IPS-15b (cell line): Measurements from ENCODE around the gene RAB5IF.

ENCODE experiments used
- H3K27me3 ChIP-seq: one replicate; pipeline ENCODE4 v1.6.1; 2013; ENCODE audit warnings: low read length; ENCODE audit not compliant: control insufficient read depth, insufficient read depth
- H3K36me3 ChIP-seq: one replicate; pipeline ENCODE4 v1.6.1; 2013; ENCODE audit warnings: low read length; ENCODE audit not compliant: control insufficient read depth, insufficient read depth
- H3K4me1 ChIP-seq: one replicate; pipeline ENCODE4 v1.6.1; 2013; ENCODE audit warnings: mild to moderate bottlenecking, low read length; ENCODE audit not compliant: control insufficient read depth, insufficient read depth
- H3K4me3 ChIP-seq: one replicate; pipeline ENCODE4 v1.5.1; 2013; ENCODE audit warnings: low read depth, low read length
- H3K9ac ChIP-seq: one replicate; pipeline ENCODE4 v1.6.1; 2013; ENCODE audit warnings: low read depth, mild to moderate bottlenecking, low read length
- H3K9me3 ChIP-seq: one replicate; pipeline ENCODE4 v1.6.1; 2013; ENCODE audit warnings: mild to moderate bottlenecking, low read length; ENCODE audit not compliant: control insufficient read depth, insufficient read depth

The RAB5IF gene

DNA sequence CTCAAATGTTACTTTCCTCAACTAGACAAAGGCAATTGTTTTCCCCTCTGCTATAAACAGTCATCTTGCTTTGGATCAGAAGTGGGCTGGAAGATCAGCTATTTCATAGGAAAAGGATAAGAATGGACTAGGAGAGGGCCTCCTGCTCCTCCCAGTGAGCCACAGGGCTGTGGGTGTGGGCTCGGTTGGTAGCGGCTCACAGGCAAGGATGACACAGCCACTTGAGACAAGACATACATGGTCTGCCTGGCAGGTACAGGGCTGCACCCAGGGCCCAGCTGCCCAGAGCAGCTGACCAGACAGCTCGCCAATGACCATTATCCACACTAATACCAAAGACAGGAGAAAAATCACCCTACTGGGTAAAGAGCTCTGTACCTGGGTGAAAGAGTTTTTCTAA lies 49.4 kb downstream of the RAB5IF start:
- no peaks in the 10 kb centered on the region for H3K27me3 ChIP-seq
- peaks cover 5% of the 10 kb centered on the region for H3K36me3 ChIP-seq
- no peak overlapping the region for H3K4me3 ChIP-seq
- no peaks in the 10 kb centered on the region for H3K4me1 ChIP-seq
- H3K9ac ChIP-seq: no peak overlapping the region
- H3K9me3 ChIP-seq: no peaks in the 10 kb centered on the region

DNA sequence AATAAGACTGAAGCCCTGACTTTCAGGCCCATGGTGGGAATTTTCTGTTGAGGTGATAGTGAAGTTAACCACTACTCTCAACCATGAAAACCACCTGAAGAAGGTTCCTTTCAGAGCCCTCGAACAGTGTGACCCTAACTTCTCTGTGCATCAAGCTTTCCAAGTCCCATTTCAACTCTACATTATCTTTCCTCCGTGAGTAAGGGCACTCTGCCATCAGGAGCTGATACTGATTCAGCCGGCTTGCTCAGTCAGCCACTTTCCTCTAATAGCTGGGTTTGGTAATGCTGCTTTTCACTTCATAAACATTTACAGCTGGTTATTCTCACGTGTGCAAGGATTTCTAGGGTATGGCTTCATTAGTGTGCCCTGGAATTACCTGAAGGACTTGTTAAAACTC lies 51.2 kb downstream of the RAB5IF start:
- H3K4me1 ChIP-seq: no peaks in the 10 kb centered on the region
- H3K27me3 ChIP-seq: no peaks in the 10 kb centered on the region
- no peaks in the 10 kb centered on the region for H3K9me3 ChIP-seq
- no peak overlapping the region for H3K4me3 ChIP-seq
- no peak overlapping the region for H3K9ac ChIP-seq
- peaks cover 5% of the 10 kb centered on the region for H3K36me3 ChIP-seq

DNA sequence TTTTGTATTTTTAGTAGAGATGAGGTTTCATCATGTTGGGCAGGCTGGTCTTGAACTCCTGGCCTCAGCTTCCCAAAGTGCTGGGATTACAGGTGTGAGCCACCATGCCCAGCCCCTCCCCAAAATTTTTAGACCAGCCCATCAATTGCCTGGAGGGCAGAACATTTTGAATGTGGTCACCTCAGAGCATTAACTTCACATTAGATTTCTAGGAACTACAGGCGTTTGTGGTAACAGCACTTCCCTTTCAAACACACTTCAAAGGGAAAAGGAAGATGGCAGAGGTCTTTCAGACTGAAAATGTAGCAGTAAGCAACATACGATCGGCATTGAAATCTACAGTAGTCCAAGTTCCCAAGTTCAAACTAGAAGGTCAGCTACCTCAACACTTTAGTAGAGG lies 52.7 kb downstream of the RAB5IF start:
- Histone ChIP-seq H3K4me1 (no peaks in the 10 kb centered on the region), H3K9ac (no peak overlapping the region), H3K4me3 (no peak overlapping the region), H3K36me3 (peaks cover 5% of the 10 kb centered on the region), H3K27me3 (no peaks in the 10 kb centered on the region), H3K9me3 (no peaks in the 10 kb centered on the region)
